Raji (cell line): ENCODE measurements around the gene MED31.

ENCODE experiments used
- POLR2A ChIP-seq: IDR thresholded peaks from 2 replicates; pipeline ENCODE4 v1.6.1; 2011; ENCODE audit warnings: low read depth, low read length, control low read depth; ENCODE audit not compliant: insufficient read depth

MED31 gene

GRCh38 chr17:6683081-6683684 lies 31.8 kb upstream of the MED31 start:
- TF ChIP-seq POLR2A, result no peak

- no peak for TF ChIP-seq POLR2A
These were observed 30.9 kb upstream of the MED31 start for GRCh38 chr17:6682339-6682738.

GRCh38 chr17:6681671-6682070 lies 30.3 kb upstream of the MED31 start:
- TF ChIP-seq POLR2A, result no peak

GRCh38 chr17:6681176-6681575 lies 29.8 kb upstream of the MED31 start:
- no peak for TF ChIP-seq POLR2A

- TF ChIP-seq POLR2A, result no peak
These were observed 27.8 kb upstream of the MED31 start for GRCh38 chr17:6679241-6679640.

GRCh38 chr17:6677946-6678345 lies 26.5 kb upstream of the MED31 start:
- no peak for TF ChIP-seq POLR2A

- no peak for TF ChIP-seq POLR2A
These were observed 25.9 kb upstream of the MED31 start for GRCh38 chr17:6677158-6677831.

GRCh38 chr17:6676802-6677157 lies 25.4 kb upstream of the MED31 start:
- TF ChIP-seq POLR2A, result no peak

- TF ChIP-seq POLR2A, result no peak
These were observed 23.9 kb upstream of the MED31 start for GRCh38 chr17:6675201-6675825.

- TF ChIP-seq POLR2A, result no peak
These were observed 23.2 kb upstream of the MED31 start for GRCh38 chr17:6674586-6674985.

GRCh38 chr17:6671431-6671830 lies 20.0 kb upstream of the MED31 start:
- TF ChIP-seq POLR2A, result no peak

GRCh38 chr17:6670999-6671398 lies 19.6 kb upstream of the MED31 start:
- TF ChIP-seq POLR2A, result no peak

GRCh38 chr17:6670571-6670970 lies 19.2 kb upstream of the MED31 start:
- no peak for TF ChIP-seq POLR2A

- no peak for TF ChIP-seq POLR2A
These were observed 18.2 kb upstream of the MED31 start for GRCh38 chr17:6669479-6670212.

- no peak for TF ChIP-seq POLR2A
These were observed 17.5 kb upstream of the MED31 start for GRCh38 chr17:6668727-6669425.

GRCh38 chr17:6668219-6668618 lies 16.8 kb upstream of the MED31 start:
- TF ChIP-seq POLR2A, result no peak

GRCh38 chr17:6667516-6667915 lies 16.1 kb upstream of the MED31 start:
- no peak for TF ChIP-seq POLR2A
